GM21423 (cell line): ENCODE data around the gene SLC1A1.
"Not testable (repeated sequence)": the region's sequence is repeated elsewhere in the genome, so short reads cannot be mapped to it uniquely, and the experiment has no call there.

Experiments used
- ATAC-seq: cut with Tn5 transposase; IDR thresholded peaks from one replicate; pipeline ENCODE4 v1.9.1; 2021; ENCODE audit warnings: mild to moderate bottlenecking, moderate library complexity; ENCODE audit not compliant: unreplicated experiment

Gene SLC1A1

GRCh38 chr9:4540425-4540824 lies 50.2 kb downstream of the SLC1A1 start:
- no peak for ATAC-seq

GRCh38 chr9:4541281-4541680 lies 51.0 kb downstream of the SLC1A1 start:
- no peak for ATAC-seq

GRCh38 chr9:4541856-4542255 lies 51.6 kb downstream of the SLC1A1 start:
- ATAC-seq = no peak

GRCh38 chr9:4544714-4545113 lies 54.4 kb downstream of the SLC1A1 start:
- ATAC-seq = not testable (repeated sequence)

GRCh38 chr9:4547016-4547415 lies 56.7 kb downstream of the SLC1A1 start:
- ATAC-seq = no peak

GRCh38 chr9:4548811-4549725 lies 58.8 kb downstream of the SLC1A1 start:
- ATAC-seq = no peak

GRCh38 chr9:4549751-4550295 lies 59.6 kb downstream of the SLC1A1 start:
- no peak for ATAC-seq

- no peak for ATAC-seq
Measured at GRCh38 chr9:4550777-4551484, 60.7 kb downstream of the SLC1A1 start.

- ATAC-seq = no peak
Measured at GRCh38 chr9:4553951-4554381, 63.7 kb downstream of the SLC1A1 start.

GRCh38 chr9:4555236-4555635 lies 65.0 kb downstream of the SLC1A1 start:
- no peak for ATAC-seq

GRCh38 chr9:4558371-4558998 lies 68.2 kb downstream of the SLC1A1 start:
- no peak for ATAC-seq

- ATAC-seq = peak; percentile 86
Measured at GRCh38 chr9:4559261-4560182, 69.3 kb downstream of the SLC1A1 start.

- ATAC-seq = no peak
Measured at GRCh38 chr9:4563105-4563504, 72.8 kb downstream of the SLC1A1 start.

GRCh38 chr9:4566806-4567205 lies 76.5 kb downstream of the SLC1A1 start:
- ATAC-seq = no peak

GRCh38 chr9:4567601-4568000 lies 77.3 kb downstream of the SLC1A1 start:
- ATAC-seq = no peak

- ATAC-seq = no peak
Measured at GRCh38 chr9:4569101-4569500, 78.8 kb downstream of the SLC1A1 start.

- no peak for ATAC-seq
Measured at GRCh38 chr9:4572184-4572826, 82.0 kb downstream of the SLC1A1 start.

- no peak for ATAC-seq
Measured at GRCh38 chr9:4573176-4573575, 82.9 kb downstream of the SLC1A1 start.

GRCh38 chr9:4573634-4574389 lies 83.5 kb downstream of the SLC1A1 start:
- ATAC-seq = no peak
